Endometrial microvascular endothelial cells (primary cell): Measurements from ENCODE around the gene TBC1D2B. TPM values are rescaled to one million over a fixed set of nuclear protein-coding genes. Genes with fewer than 3 reads are reported as not detected.

ENCODE experiments used
- in situ Hi-C: cut with HindIII; loops from 2 replicates; pipeline ENCODE4 v1.10.0; 2017; ENCODE audit warnings: low sequenced_read_pairs, low pct_unique_long_range_greater_than_20kb; ENCODE audit errors: inconsistent ontology term
- total RNA-seq: library from RNA; depleted of rRNA; stranded (reverse); fragments of >200 nt; gene quantifications from one replicate; pipeline ENCODE4 v1.2.3, GENCODE V29; 2015; ENCODE audit errors: inconsistent ontology term

The TBC1D2B gene
- total RNA-seq, 1 donor from 2014 or later: 61.0 TPM

- in situ Hi-C loops: no loop called here
Measured at GRCh38 chr15:78100886-78101285, 23.4 kb upstream of the TBC1D2B start.

GRCh38 chr15:78098131-78098755 is 20.7 kb upstream of the TBC1D2B start:
- in situ Hi-C loops: no loop called here

GRCh38 chr15:78097667-78098066 is 20.2 kb upstream of the TBC1D2B start:
- in situ Hi-C loops: no loop called here

GRCh38 chr15:78093242-78094020 is 15.9 kb upstream of the TBC1D2B start:
- in situ Hi-C loops: no loop called here

- in situ Hi-C loops: no loop called here
Measured at GRCh38 chr15:78092261-78093041, 14.9 kb upstream of the TBC1D2B start, which contains the start of gene SH2D7. SH2D7 (plus strand) TSS chr15:78092561; CDS start chr15:78092585, 24 bp downstream.

GRCh38 chr15:78090422-78091063 is 13.0 kb upstream of the TBC1D2B start:
- in situ Hi-C loops: no loop called here

GRCh38 chr15:78088773-78089080 is 11.2 kb upstream of the TBC1D2B start:
- in situ Hi-C loops: no loop called here

- in situ Hi-C loops: no loop called here
Measured at GRCh38 chr15:78087951-78088772, 10.7 kb upstream of the TBC1D2B start.

GRCh38 chr15:78085928-78086327 is 8.4 kb upstream of the TBC1D2B start:
- in situ Hi-C loops: no loop called here

GRCh38 chr15:78084449-78084750 is 6.9 kb upstream of the TBC1D2B start:
- in situ Hi-C loops: no loop called here

- in situ Hi-C loops: no loop called here
Measured at GRCh38 chr15:78083687-78084448, 6.4 kb upstream of the TBC1D2B start.

- in situ Hi-C loops: no loop called here
Measured at GRCh38 chr15:78083186-78083585, 5.7 kb upstream of the TBC1D2B start.

GRCh38 chr15:78082743-78083110 is 5.2 kb upstream of the TBC1D2B start:
- in situ Hi-C loops: no loop called here

GRCh38 chr15:78082106-78082742 is 4.7 kb upstream of the TBC1D2B start:
- in situ Hi-C loops: no loop called here

GRCh38 chr15:78080088-78080460 is 2.6 kb upstream of the TBC1D2B start:
- in situ Hi-C loops: no loop called here

- in situ Hi-C loops: no loop called here
Measured at GRCh38 chr15:78079298-78080087, 2.0 kb upstream of the TBC1D2B start.

GRCh38 chr15:78077871-78078210 is 330 bp upstream of the TBC1D2B start:
- in situ Hi-C loops: no loop called here
